ENCODE data around the gene ELF5. TPM values are rescaled to one million over a fixed set of nuclear protein-coding genes. Genes with fewer than 3 reads are reported as not detected.

Gene ELF5
- total RNA-seq, 2 donors from 2014 or later: not detected

GRCh38 chr11:34480314-34480713, 33.3 kb downstream of the ELF5 start:
- no peak for DNase-seq (ENCODE audit: low spot score in 2 of 2)
- H3K27ac Mint-ChIP-seq: no peak overlapping the region

GRCh38 chr11:34478845-34479663, 34.5 kb downstream of the ELF5 start:
- no peak for ATAC-seq
- Mint-ChIP-seq H3K9me3 (no peaks in the 10 kb centered on the region), H3K27ac (no peak overlapping the region), H3K36me3 (no peaks in the 10 kb centered on the region)
- no peak for DNase-seq (ENCODE audit: low spot score in 2 of 2)

More at GRCh38 chr11:34480314-34480713, 33.3 kb downstream of the ELF5 start:
- ATAC-seq: no peak
- Mint-ChIP-seq H3K36me3 (no peaks in the 10 kb centered on the region), H3K9me3 (no peaks in the 10 kb centered on the region)

- Mint-ChIP-seq H3K9me3 (no peaks in the 10 kb centered on the region), H3K36me3 (no peaks in the 10 kb centered on the region), H3K27ac (no peak overlapping the region)
- no peak for ATAC-seq
- DNase-seq (ENCODE audit: low spot score in 2 of 2): no peak
These were observed 36.7 kb downstream of the ELF5 start for GRCh38 chr11:34476849-34477248.

- Mint-ChIP-seq H3K27ac (no peak overlapping the region), H3K9me3 (no peaks in the 10 kb centered on the region), H3K36me3 (no peaks in the 10 kb centered on the region)
- ATAC-seq: no peak
- DNase-seq (ENCODE audit: low spot score in 2 of 2): no peak
These were observed 37.9 kb downstream of the ELF5 start for GRCh38 chr11:34475656-34476055.

GRCh38 chr11:34473603-34474169, 39.9 kb downstream of the ELF5 start:
- DNase-seq (ENCODE audit: low spot score in 2 of 2) (no peak), ATAC-seq (no peak)
- H3K9me3 Mint-ChIP-seq: no peaks in the 10 kb centered on the region
- H3K27ac Mint-ChIP-seq: no peak overlapping the region
- no peaks in the 10 kb centered on the region for H3K36me3 Mint-ChIP-seq

GRCh38 chr11:34468209-34468841, 45.3 kb downstream of the ELF5 start:
- Mint-ChIP-seq H3K9me3 (peaks cover 6 to 8% of the 10 kb centered on the region in 2 donors), H3K27ac (no peak overlapping the region), H3K36me3 (peaks cover 15 to 38% of the 10 kb centered on the region in 2 donors)
- DNase-seq (ENCODE audit: low spot score in 2 of 2) (peak in 1 of 2 donors; percentile 38), ATAC-seq (peak in 1 of 2 donors; percentile 61)

GRCh38 chr11:34466802-34467488, 46.6 kb downstream of the ELF5 start:
- peaks cover 6 to 8% of the 10 kb centered on the region in 2 donors for H3K9me3 Mint-ChIP-seq
- peaks cover 15 to 38% of the 10 kb centered on the region in 2 donors for H3K36me3 Mint-ChIP-seq
- H3K27ac Mint-ChIP-seq: no peak overlapping the region
- ATAC-seq (no peak), DNase-seq (ENCODE audit: low spot score in 2 of 2) (no peak)

- no peak for ATAC-seq
- no peak overlapping the region for H3K27ac Mint-ChIP-seq
These were observed 49.0 kb downstream of the ELF5 start for GRCh38 chr11:34464591-34465051.

GRCh38 chr11:34461215-34461614, 52.4 kb downstream of the ELF5 start:
- DNase-seq (ENCODE audit: low spot score in 2 of 2) (no peak), ATAC-seq (no peak)
- Mint-ChIP-seq H3K27ac (no peak overlapping the region), H3K36me3 (peaks cover 8 to 26% of the 10 kb centered on the region in 2 donors), H3K9me3 (no peaks in the 10 kb centered on the region)

More at GRCh38 chr11:34464591-34465051, 49.0 kb downstream of the ELF5 start:
- Mint-ChIP-seq H3K36me3 (peaks cover 15 to 38% of the 10 kb centered on the region in 2 donors), H3K9me3 (peaks cover 6 to 8% of the 10 kb centered on the region in 2 donors)
- no peak for DNase-seq (ENCODE audit: low spot score in 2 of 2)

GRCh38 chr11:34460278-34460677, 53.3 kb downstream of the ELF5 start:
- DNase-seq (ENCODE audit: low spot score in 2 of 2) (no peak), ATAC-seq (no peak)
- Mint-ChIP-seq H3K27ac (no peak overlapping the region), H3K9me3 (no peaks in the 10 kb centered on the region), H3K36me3 (peaks cover 0 to 17% of the 10 kb centered on the region in 2 donors)

GRCh38 chr11:34459507-34460162, 54.0 kb downstream of the ELF5 start:
- DNase-seq (ENCODE audit: low spot score in 2 of 2) (no peak), ATAC-seq (no peak)
- peaks cover 0 to 13% of the 10 kb centered on the region in 2 donors for H3K36me3 Mint-ChIP-seq
- H3K9me3 Mint-ChIP-seq: no peaks in the 10 kb centered on the region
- no peak overlapping the region for H3K27ac Mint-ChIP-seq

- DNase-seq (ENCODE audit: low spot score in 2 of 2) (no peak), ATAC-seq (no peak)
- H3K27ac Mint-ChIP-seq: no peak overlapping the region
- H3K36me3 Mint-ChIP-seq: peaks cover 0 to 2% of the 10 kb centered on the region in 2 donors
- H3K9me3 Mint-ChIP-seq: no peaks in the 10 kb centered on the region
These were observed 55.1 kb downstream of the ELF5 start for GRCh38 chr11:34458525-34458924.

GRCh38 chr11:34457607-34458006, 56.0 kb downstream of the ELF5 start:
- ATAC-seq (no peak), DNase-seq (ENCODE audit: low spot score in 2 of 2) (no peak)
- peaks cover 0 to 5% of the 10 kb centered on the region in 2 donors for H3K36me3 Mint-ChIP-seq
- H3K27ac Mint-ChIP-seq: no peak overlapping the region
- H3K9me3 Mint-ChIP-seq: no peaks in the 10 kb centered on the region

- Mint-ChIP-seq H3K36me3 (peaks cover 0 to 5% of the 10 kb centered on the region in 2 donors), H3K27ac (no peak overlapping the region), H3K9me3 (no peaks in the 10 kb centered on the region)
- no peak for ATAC-seq
- DNase-seq (ENCODE audit: low spot score in 2 of 2): no peak
These were observed 59.1 kb downstream of the ELF5 start for GRCh38 chr11:34454308-34455032.

GRCh38 chr11:34451053-34451452, 62.5 kb downstream of the ELF5 start:
- peaks cover 0 to 5% of the 10 kb centered on the region in 2 donors for H3K36me3 Mint-ChIP-seq
- ATAC-seq (no peak), DNase-seq (ENCODE audit: low spot score in 2 of 2) (no peak)
- no peak overlapping the region for H3K27ac Mint-ChIP-seq
- H3K9me3 Mint-ChIP-seq: no peaks in the 10 kb centered on the region

- Mint-ChIP-seq H3K9me3 (no peaks in the 10 kb centered on the region), H3K36me3 (peaks cover 0 to 5% of the 10 kb centered on the region in 2 donors), H3K27ac (peak overlapping the region in 1 of 2 donors; percentile 89)
- DNase-seq (ENCODE audit: low spot score in 2 of 2) (no peak), ATAC-seq (peak in 1 of 2 donors; percentile 32)
These were observed 64.6 kb downstream of the ELF5 start for GRCh38 chr11:34449013-34449412.

All from activated naive CD4-positive, alpha-beta T cell treated with anti-CD3 and anti-CD28 coated beads, Interleukin-2, amount 50 U/mL, for 72 hours (primary cell).